Right lobe of liver (tissue), 4 donors: ENCODE measurements around the gene ACACA.

Source experiments
- CTCF ChIP-seq, 4 donors: fragments of 200-600 bp in 3 of 4; fragments of 450-650 bp in 1 of 4; IDR thresholded peaks; one replicate each; pipeline versions ENCODE4 v1.5.1 to v1.8.0; 2016 to 2022; ENCODE audit warnings: antibody characterized with exemption in 4 of 4, mild to moderate bottlenecking in 2 of 4
- POLR2A ChIP-seq: fragments of 450-650 bp; IDR thresholded peaks from one replicate; pipeline ENCODE4 v1.6.1; 2017; ENCODE audit warnings: antibody characterized with exemption, mild to moderate bottlenecking
- donor health status: DM: no; HTN: no; CAD: no.
- donor health status: DM: no; HTN: no; CAD: no.
- donor health status: DM: no; HTN: yes; CAD: no.

GRCh38 chr17:37413875-37414519 lies 7.4 kb upstream of the ACACA start:
- TF ChIP-seq CTCF (IDR thresholded peaks at IDR 0.05): peak in 2 of 4 donors; percentile 4 to 9
- no peak for TF ChIP-seq POLR2A
